SKM-1 treated with dmso at 0.1 percent for 144 hours (cell line): ENCODE data around the gene DLGAP1.
"Not testable (repeated sequence)": the region's sequence is repeated elsewhere in the genome, so short reads cannot be mapped to it uniquely, and the experiment has no call there.

ENCODE experiments used
- DNase-seq: peaks from one replicate; lab custom pipeline; 2025; ENCODE audit not compliant: unreplicated experiment; lab: John Stamatoyannopoulos, UW

DLGAP1 gene

DNA sequence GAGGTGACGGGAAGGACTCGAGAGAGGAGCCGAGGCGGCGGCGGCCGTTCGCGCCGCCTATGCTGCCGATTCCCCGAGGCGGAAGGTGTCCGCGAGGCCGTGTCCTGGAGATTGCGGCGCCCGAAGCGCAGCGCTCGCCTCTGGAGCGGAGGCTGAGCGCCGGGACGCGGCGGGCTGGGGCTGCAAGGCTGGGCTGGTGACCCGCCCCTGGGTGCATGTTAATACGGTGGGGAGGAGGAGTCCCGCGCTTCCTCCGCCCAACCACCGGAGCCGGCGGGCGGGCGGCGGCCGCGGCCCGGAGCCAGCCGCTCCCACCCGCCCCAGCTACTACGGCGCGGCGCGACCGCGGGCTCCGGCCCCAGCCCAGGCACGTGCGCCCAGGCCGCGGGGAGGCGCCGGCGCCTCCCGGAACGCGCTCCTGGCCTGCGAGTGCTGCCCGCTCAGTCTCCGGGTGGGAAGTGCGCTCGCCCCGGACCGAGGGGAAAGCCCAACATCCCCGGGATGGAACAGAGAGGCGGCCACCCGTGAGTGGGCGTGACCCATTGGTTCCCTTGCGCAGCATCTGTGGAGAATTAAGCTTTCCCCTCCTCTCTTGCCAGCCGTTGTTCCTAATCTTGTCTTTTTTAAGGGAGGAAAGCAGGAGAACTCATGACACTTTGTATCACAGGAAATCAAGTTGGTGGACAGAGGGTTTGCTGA lies at the start of gene DLGAP1:
TSS of gene DLGAP1 (minus strand) at position 195 of the 699 bp plus-strand sequence.
- DNase-seq, result no peak

DNA sequence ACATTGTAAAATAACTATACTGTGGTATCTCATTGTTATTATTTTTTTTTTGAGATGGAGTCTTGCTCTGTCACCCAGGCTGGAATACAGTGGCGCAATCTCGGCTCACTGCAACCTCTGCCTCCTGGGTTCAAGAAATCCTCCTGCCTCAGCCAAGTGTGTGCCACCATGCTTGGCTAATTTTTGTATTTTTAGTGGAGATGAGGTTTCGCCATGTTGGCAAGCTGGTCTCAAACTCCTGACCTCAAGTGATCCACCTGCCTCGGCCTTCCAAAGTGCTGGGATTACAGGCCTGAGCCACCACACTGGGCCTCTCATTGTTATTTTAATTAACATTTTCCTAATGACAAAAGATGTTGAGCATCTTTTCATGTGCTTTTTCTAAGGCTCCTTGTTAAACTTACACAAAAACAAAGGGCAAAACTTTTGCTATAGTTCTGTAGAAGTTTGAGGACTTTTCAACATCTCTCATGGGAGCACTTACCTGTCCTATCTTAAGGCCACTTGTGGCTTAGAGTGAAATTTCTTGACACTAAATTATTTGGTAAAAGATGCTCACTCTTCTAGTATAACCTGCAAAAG lies 39.7 kb upstream of the DLGAP1 start:
- DNase-seq, result not testable (repeated sequence)

DNA sequence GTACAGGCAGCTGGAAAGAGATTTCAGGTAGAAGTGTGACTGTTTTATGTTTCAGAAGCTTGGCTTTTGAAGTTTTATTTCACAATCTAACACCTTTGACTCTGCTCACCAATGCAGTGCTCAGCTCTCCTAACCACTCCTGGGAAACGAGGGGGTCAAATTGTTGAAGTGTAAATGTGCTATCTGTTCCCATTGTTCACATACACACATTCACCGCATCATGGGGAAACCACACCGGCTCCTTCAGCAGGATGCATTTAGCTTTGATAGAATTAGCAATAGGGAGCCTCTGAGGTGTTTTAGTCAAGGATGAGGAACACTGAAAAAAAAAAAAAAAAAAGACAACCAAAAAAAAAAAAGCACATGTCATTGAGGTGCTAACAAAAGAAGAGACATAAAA lies 13.4 kb upstream of the DLGAP1 start:
- DNase-seq, result no peak

DNA sequence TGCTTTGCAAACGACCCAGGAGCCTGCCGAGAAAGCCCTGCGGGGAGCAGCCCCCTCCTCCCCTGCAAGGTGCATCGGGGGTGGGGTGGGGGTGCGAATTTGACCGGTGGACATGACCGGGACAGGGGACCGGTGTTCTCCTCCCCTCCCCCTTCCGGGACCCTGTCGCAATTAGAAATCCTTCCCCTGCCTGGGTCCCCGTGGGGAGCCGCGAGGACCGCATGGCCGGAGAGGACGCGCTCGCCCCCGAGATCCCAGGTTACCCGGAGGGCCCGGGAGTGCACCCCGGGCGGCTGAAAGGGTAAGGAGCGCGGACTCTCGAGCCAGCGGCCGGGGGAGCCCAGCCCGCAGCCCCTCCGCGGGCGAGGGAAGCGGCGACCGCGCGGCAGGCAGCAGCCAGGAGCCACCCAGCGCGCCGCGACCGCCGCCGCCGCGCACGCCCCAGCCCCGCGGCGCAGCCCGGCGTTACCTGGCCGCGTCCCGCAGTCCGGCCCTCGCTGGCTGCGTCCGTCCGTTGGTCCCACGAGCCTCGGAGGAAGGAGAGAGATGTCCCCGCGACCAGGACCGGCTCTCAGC lies 482 bp downstream of the DLGAP1 start:
- no peak for DNase-seq

DNA sequence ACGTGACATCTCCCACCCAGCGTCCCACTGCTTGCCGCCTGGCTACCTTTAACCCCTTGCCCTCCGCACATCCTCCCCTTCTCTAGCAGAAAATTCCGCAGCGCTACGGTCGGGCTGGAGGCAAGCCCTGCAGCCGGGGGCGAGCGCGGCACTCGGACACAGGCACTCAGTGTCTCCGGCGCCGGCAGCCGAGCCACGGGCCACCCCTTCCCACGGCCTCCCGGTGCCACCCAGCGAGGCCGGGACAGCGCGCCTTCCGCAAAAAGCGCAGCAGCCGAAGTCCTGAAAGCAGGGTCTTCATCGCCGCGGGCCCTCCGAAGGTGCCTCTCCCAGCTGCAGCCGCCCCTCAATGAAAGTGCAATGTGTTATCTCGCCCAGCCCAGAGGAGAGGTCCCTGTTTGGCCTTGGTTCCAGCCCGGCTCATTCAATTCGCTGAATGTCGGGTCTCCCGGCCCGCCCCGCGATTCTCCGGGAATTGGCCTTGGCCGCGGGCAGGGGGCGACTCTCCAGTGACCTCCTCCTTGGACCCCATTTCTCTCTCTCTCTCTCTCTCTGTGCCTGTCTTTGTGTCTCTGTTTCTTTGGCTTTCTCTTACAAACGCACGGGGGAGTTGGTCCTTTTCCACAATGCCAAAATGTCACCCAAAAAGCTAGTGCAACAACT lies 1.1 kb downstream of the DLGAP1 start:
- no peak for DNase-seq

DNA sequence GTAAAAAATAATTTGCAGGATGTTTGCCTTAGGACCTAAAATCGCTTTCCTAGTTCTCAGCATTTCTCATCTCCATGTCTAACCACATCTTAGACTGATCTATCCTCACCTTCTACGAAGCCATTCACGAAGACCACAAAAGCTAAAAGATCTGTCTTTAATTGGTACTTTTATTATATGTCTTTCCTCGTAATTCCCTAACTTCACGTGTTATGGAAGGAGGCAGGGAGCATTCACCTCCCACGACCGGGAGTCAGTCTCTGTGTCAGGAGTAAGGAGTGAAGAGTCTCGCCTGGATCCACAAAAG lies 1.6 kb downstream of the DLGAP1 start:
- no peak for DNase-seq

DNA sequence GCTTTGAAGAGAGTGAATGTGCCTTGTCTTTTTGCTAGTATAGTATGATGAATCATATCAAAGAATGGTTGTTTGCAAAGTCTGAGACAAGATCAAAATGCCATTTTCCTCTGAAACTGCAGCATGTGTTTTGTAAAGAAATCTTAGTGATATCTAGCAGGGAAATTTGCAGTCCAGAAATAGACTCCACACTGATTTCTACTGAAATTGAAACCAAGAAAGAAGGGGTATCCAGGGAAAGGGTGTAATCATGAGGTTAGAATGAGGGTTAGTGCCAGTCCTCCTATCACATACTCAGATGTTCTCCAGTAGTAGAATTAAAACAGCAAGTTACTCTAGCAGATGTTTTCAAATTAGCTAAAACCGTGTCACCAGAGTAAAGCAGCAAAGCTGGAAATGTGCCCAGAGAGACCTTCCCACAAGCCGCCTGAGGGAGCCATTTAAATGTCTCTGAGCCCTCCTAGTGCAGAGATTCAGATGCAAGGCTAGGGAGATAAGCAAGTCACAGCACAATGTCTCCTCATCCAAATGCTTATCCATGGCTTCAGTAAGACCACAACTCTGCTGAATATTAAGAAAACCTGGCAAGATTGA lies 4.9 kb downstream of the DLGAP1 start:
- DNase-seq, result no peak

DNA sequence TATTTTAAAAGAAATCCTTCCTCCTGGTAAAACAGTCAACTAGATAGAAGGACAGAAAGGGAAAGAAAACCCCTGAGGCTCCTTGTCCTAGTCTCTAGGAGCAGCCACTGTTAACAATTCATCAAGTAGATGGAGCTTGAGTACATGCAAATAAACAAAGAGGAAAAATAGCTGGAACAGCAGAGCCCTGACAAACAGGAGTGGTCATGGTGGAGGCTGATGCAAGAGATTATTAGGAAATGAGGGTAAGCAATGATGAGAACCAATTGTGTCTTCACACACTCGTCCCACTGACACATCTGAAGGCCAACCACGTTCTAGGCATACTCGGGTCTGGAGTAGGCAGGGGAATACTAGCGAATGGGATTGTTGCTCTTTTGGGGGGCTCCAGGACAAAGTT lies 9.2 kb downstream of the DLGAP1 start:
- no peak for DNase-seq

DNA sequence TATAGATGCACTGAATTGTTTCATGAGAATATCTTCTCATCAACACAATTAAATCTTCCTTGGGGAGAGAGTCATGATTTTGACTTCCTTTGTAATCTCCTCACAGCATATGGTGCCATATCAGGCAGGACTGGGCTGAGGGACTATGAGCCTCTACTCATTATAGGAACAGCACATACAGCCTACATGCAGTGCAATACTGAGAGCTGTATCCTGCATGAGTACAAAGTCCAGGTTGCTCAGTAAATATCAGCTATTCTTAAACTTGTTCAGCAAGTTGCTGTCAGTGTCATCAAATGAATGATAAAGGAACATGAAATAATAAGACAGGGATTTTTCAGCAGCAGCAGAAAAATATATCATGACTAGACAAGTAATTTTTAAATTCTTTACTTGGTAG lies 10.8 kb downstream of the DLGAP1 start:
- no peak for DNase-seq

DNA sequence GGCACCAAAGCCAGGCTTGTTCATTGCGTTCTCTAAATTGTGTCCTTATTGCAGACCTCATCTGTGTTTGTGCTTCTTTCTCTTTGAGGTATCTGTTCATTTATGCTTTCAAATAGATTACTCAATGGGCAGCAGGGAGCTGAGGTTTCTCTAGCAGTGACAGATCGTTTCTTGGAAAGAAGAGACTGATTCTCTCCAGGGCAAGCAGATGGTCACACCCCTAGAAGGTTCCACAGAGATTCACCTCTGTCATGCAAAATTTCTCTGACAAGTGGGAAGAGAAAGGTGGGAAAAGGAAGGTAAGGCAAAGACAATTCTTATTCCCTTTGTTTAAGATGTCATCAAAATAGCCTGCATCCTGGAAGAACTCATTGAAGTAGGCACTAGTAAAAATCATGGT lies 14.0 kb downstream of the DLGAP1 start:
- DNase-seq, result no peak

DNA sequence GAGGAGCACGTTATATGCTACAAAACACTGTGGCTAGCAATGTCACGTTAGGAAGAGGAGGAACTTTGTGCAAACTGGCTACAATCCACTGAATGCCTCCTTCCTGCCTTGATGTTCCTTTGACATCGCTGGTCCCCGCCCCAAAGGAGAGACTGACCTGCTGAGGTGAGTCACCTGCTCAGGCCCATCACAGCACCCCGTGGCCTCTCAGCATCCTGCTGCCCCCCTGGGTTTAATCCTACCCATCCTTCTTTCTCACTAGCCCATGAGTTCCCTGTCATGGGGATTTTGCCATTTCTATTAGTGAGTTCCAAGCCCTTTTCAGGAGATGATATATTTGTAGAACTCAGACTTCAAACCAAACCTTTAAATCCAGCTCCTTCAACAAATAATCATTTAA lies 16.2 kb downstream of the DLGAP1 start:
- no peak for DNase-seq

DNA sequence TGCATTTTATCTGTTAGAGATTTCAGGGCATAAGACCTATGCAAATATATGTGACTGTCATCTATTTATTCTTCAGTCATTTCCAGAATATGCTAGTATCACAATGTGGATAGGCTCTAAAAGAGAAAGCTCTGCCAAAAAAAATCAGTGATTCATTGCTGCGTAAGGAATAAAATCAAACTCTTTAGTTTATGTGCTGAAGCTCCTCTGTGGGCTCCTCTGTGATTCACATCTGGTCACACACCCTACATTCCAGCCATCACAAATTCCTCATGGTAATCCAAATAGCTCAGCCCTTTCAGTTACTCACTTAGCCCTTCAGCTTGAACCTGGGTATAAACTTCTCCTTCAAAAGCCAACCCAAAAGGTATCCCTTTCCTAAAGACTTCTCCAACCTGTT lies 21.4 kb downstream of the DLGAP1 start:
- no peak for DNase-seq

DNA sequence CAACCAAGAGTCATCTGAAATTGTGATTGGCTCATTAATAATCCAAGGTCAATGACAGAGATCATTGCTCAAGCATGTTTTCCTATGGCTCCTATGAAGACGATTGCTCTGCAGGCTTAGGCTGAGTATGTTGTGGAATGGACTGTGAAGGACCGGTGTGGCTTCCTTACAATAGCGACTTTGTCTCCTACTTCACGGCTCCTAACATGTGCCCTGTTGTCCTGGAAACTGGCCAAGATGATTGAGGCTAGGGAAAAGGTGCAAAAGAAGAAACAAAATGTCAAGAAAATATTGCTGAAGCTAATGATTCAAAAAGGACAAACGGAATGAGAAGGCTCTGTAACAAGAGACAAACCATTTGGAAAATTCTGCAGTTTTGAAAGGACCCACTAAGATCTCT lies 24.3 kb downstream of the DLGAP1 start:
- no peak for DNase-seq

DNA sequence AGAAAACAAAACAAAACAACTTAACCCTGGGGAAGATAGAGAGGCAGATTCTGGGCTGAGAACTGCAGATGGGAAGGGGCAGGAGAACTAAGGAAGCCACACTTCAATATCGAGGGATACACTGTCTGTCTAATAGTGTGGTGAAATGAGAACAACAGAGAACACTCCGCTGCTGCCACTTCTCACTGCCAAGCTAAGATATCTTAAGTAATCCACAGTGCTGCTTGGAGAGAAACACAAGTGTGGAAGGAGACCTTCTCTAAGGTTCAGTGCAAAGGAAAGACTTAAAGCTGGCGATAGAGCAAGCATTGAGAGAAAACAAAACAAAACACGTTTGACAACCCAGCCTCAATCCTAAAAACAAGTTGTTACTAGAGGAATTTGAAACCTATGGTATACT lies 37.4 kb downstream of the DLGAP1 start:
- DNase-seq, result no peak

DNA sequence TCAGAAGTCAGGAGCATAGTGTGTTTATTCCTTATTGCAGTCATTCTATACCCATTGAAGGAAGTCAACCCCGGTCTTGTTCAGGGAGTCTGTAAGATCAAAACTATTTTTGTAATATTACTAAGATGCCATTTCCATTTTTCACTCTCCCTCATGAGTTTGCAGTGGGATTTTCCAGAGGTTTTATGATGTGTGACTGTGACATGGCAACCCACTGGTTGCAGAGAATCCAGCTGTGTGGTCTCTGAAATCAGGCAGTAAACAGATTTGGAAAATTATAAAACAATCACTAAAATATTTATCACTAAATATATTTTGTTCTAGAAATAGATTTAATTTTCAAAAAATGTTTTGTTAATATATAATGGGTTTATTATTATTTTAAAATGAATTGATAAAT lies 38.1 kb downstream of the DLGAP1 start:
- DNase-seq, result no peak

DNA sequence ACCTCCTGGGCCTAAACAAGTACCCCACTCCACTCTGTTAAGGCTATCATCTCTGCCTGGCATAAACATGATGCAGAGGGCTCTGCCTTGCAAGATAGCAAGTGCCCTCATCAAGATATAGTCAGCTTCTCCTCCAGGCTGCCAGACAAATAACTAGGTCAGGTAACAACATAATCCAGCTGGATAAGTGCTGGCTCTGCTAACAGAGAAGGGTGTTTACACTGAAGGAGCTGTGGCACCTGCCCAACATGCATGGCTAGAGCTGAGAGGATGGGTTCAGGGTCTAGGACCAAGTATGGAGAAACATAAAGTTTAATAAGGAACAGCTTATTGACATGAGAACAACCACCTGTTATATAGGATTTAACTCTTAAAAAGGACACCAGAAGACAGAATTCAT lies 42.8 kb downstream of the DLGAP1 start:
- DNase-seq, result no peak

DNA sequence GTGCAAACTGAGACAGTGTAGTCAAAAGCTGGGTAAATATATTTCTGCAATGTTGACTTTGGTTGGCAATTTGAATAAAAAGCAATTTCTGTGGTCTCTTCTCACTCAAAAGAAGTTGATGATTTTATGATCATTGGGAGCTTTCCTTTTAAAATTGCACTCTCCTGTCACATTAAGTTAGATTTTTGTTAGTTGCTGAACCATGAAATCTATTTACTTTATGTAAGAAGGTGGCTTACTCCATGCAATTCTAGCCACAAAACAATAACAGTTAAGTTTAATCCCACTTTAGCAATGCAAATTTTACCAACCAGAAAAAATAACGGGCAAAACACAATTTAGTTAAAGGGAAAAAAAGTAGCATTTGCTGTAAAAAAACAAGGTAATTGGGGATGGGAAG lies 48.3 kb downstream of the DLGAP1 start:
- no peak for DNase-seq

DNA sequence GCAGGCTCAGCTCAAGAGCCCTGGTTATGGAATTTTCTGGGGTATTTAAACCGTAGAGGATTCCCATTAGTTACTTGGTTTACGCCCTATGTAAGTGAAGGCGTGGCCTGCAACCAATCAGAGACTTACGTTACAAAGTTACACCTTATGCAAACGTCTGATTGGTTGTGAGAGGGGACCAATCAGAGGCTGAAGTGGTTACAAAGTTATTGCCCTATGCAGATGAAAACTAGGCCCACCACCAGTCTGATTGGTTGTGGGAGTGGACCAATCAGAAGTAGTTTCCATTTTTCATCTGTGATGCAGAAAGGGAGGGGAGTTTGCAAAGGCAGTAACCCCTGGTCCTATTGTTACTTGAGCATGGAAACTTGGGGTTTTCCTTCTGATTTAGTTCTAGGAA lies 49.1 kb downstream of the DLGAP1 start:
- DNase-seq, result no peak

DNA sequence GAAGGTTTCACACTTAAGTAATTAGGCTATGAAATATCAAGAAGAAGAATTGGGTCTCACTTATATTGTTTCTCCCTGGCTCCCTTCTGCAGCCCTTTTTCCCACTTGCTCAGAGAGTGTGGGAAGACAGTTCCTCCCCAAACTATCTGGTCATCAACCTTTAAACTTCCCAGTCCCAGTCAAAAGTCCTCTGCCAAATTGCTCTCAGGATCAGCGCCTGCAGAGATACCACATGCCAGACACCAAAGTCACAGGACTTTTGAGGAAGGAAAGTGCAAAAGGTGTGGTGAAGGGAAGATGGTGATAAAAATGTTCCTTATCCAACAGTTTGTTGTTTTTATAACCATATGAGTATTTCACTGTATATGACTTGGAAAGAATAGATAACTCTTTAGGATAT lies 51.3 kb downstream of the DLGAP1 start:
- DNase-seq, result no peak

DNA sequence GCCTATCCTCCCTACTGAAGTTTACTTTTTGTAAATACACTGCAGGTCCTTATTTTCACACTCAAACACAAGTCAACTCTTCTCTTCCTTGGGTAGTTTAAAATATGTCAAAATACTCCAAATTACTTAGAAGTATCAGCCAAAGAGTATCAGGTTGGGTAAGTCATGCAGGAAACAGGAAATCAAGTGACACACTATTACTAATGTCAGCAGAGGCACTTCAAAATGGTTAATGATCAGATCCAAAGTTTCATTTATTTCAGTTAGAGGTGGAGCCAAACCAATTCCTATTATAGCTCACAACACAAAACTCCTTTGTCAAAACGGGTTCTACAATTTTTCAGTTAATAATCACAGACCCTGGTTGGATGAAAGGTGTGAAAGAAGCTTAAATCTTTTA lies 54.2 kb downstream of the DLGAP1 start:
- DNase-seq, result no peak

DNA sequence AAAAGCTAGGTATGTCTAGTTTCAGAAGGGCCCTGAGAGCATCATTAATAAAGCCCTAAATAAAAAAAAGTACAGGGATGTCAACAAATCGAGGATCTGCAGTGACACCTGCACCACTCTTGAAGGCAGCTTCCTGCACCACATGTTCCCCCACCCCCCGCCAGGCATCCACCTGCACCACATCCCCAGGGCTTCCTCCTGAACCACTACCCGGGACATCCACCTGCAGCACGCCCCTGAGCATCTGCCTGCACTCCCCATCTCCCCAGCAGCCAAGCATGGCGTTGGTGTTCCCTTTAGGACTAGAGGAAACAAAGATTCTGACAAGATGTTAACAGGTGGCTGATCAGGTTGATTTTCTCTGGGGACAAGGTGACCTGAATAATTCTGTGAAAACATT lies 55.2 kb downstream of the DLGAP1 start:
- no peak for DNase-seq

DNA sequence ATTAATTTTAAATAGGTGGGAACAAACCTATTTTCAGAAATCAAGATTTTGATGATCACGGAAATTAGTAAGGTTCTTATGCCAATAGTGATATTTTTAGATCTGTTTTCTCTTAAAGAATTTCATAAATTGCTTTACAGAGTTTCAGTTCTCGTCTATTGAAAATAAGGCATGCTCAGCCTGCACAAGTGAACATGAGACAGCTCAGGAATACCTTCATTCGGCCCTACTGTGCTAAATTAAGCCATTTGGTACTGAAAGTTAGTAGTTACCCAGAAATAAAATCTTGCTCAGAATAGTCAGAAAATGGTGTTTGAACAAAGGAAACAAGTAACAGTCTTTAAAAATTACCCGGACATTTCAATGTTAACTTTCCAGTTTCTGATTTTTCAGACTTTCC lies 60.4 kb downstream of the DLGAP1 start:
- no peak for DNase-seq
